H1 (cell line): ENCODE measurements around the gene RASGRP1. TPM values are rescaled to one million over a fixed set of nuclear protein-coding genes. Genes with fewer than 3 reads are reported as not detected.

Source experiments
- CTCF ChIA-PET: fragments of 300-600 bp; sonication (Branson Sonifier 250); formaldehyde crosslinking; loops from one replicate; lab custom pipeline; 2021; ENCODE audit not compliant: partially characterized antibody; lab: Charles Lee
- POLR2A ChIA-PET: fragments of 300-600 bp; sonication (Branson Sonifier 250); formaldehyde crosslinking; loops from one replicate; lab custom pipeline; 2021; ENCODE audit warnings: inconsistent platforms; ENCODE audit not compliant: partially characterized antibody; lab: Charles Lee
- DNase-seq, 2 experiments: peaks; one replicate each; pipeline versions ENCODE4 v3.0.0 to v3.0.0-alpha.2; 2010 to 2022; ENCODE audit warnings: low spot score in 2 of 2, low read depth in 1 of 2, mixed read lengths in 1 of 2
- FAIRE-seq: peaks from 2 replicates; lab custom pipeline; 2011; peaks lifted over from hg19 to GRCh38; lab: Jason Lieb, UNC
- H2AFZ ChIP-seq: 2 replicates; pipeline ENCODE4 v1.8.1; 2012; ENCODE audit warnings: low read length, inconsistent platforms
- H2AK5ac ChIP-seq: 2 replicates; pipeline ENCODE4 v1.6.1; 2013; ENCODE audit warnings: low read depth, low read length
- H2BK120ac ChIP-seq: replicated peaks from 2 replicates; pipeline ENCODE3; 2013; ENCODE audit warnings: low read depth, low read length, inconsistent platforms
- H2BK12ac ChIP-seq: 2 replicates; pipeline ENCODE4 v1.6.1; 2013; ENCODE audit warnings: low read depth, low read length
- H2BK15ac ChIP-seq: 2 replicates; pipeline ENCODE4 v1.6.1; 2013; ENCODE audit warnings: low read length
- H2BK20ac ChIP-seq: 2 replicates; pipeline ENCODE4 v1.6.1; 2013; ENCODE audit warnings: low read length
- H2BK5ac ChIP-seq: 2 replicates; pipeline ENCODE4 v1.6.1; 2013; ENCODE audit warnings: low read depth, low read length
- H3K14ac ChIP-seq: 2 replicates; pipeline ENCODE4 v1.6.1; 2013; ENCODE audit warnings: inconsistent platforms; ENCODE audit not compliant: insufficient read length
- H3K18ac ChIP-seq: 2 replicates; pipeline ENCODE4 v1.6.1; 2013; ENCODE audit warnings: low read length; ENCODE audit errors: extremely low read depth
- H3K23ac ChIP-seq: 2 replicates; pipeline ENCODE4 v1.6.1; 2013; ENCODE audit warnings: inconsistent platforms; ENCODE audit not compliant: insufficient read length
- H3K23me2 ChIP-seq: 2 replicates; pipeline ENCODE4 v1.6.1; 2013; ENCODE audit warnings: low read depth, low read length
- H3K27ac ChIP-seq: 2 replicates; pipeline ENCODE4 v1.6.1; 2011; ENCODE audit warnings: low read depth, low read length, inconsistent platforms
- H3K27me3 ChIP-seq, 4 experiments: replicated peaks in 1 of 4; 1 replicate in 1 of 4; 2 replicates in 3 of 4; pipeline versions ENCODE4 v1.6.1 to v1.8.1; 2011 to 2013; ENCODE audit warnings: low read length in 3 of 4, mild to moderate bottlenecking in 3 of 4, inconsistent platforms in 2 of 4, mixed read lengths in 2 of 4, moderate library complexity in 1 of 4; ENCODE audit not compliant: control insufficient read depth in 3 of 4, insufficient read depth in 3 of 4; ENCODE audit errors: extremely low read depth in 1 of 4
- H3K36me3 ChIP-seq, 4 experiments: 2 replicates each; pipeline versions ENCODE4 v1.6.1 to v1.8.1; 2011 to 2013; ENCODE audit warnings: mild to moderate bottlenecking in 4 of 4, low read length in 3 of 4, moderate library complexity in 2 of 4, control low read depth in 1 of 4, inconsistent platforms in 1 of 4; ENCODE audit not compliant: insufficient read depth in 4 of 4, control insufficient read depth in 2 of 4
- H3K4ac ChIP-seq: replicated peaks from 2 replicates; pipeline ENCODE3; 2013; ENCODE audit warnings: low read length, low read depth, mixed read lengths, inconsistent platforms; ENCODE audit not compliant: insufficient read length
- H3K4me1 ChIP-seq, 4 experiments: replicated peaks in 1 of 4; 1 replicate in 1 of 4; 2 replicates in 3 of 4; pipeline versions ENCODE4 v1.6.1 to v1.8.1; 2011 to 2013; ENCODE audit warnings: low read length in 3 of 4, inconsistent platforms in 2 of 4, mixed read lengths in 1 of 4; ENCODE audit not compliant: insufficient read depth in 4 of 4, control insufficient read depth in 3 of 4
- H3K4me2 ChIP-seq, 2 experiments: 2 replicates each; pipeline versions ENCODE4 v1.6.1 to v1.8.1; 2011 to 2013; ENCODE audit warnings: low read depth in 2 of 2, low read length in 2 of 2, control low read depth in 1 of 2, inconsistent platforms in 1 of 2, mild to moderate bottlenecking in 1 of 2; ENCODE audit not compliant: insufficient read depth in 1 of 2
- H3K4me3 ChIP-seq, 4 experiments: fragments of 200-600, 300-600 bp in 1 of 4; sonication (generic), shearing (Covaris generic), sonication (Bioruptor Twin) in 1 of 4; 2 replicates each; pipeline versions ENCODE4 v1.5.1 to v1.8.1; 2011 to 2016; ENCODE audit warnings: low read length in 4 of 4, low read depth in 3 of 4, control low read depth in 2 of 4, inconsistent platforms in 2 of 4, mild to moderate bottlenecking in 2 of 4, mixed read lengths in 1 of 4, moderate library complexity in 1 of 4; ENCODE audit not compliant: insufficient read depth in 2 of 4; ENCODE audit errors: extremely low read depth in 1 of 4
- H3K56ac ChIP-seq: replicated peaks from 2 replicates; pipeline ENCODE3; 2013; ENCODE audit warnings: low read depth, mild to moderate bottlenecking, mixed read lengths, low read length, inconsistent platforms; ENCODE audit not compliant: insufficient read length
- H3K79me1 ChIP-seq: 2 replicates; pipeline ENCODE4 v1.6.1; 2013; ENCODE audit warnings: low read depth, low read length, control low read depth
- H3K79me2 ChIP-seq, 2 experiments: 2 replicates each; pipeline versions ENCODE4 v1.6.1 to v1.8.1; 2012 to 2013; ENCODE audit warnings: low read length in 2 of 2, mild to moderate bottlenecking in 2 of 2, inconsistent platforms in 1 of 2; ENCODE audit not compliant: insufficient read depth in 2 of 2, control insufficient read depth in 1 of 2
- H3K9ac ChIP-seq, 4 experiments: replicated peaks in 1 of 4; 1 replicate in 1 of 4; 2 replicates in 3 of 4; pipeline versions ENCODE4 v1.6.1 to v1.8.1; 2011 to 2013; ENCODE audit warnings: low read depth in 3 of 4, low read length in 3 of 4, control low read depth in 2 of 4, mild to moderate bottlenecking in 2 of 4, moderate library complexity in 2 of 4, inconsistent platforms in 1 of 4; ENCODE audit errors: extremely low read depth in 1 of 4
- H3K9me3 ChIP-seq, 2 experiments: 2 replicates each; pipeline versions ENCODE4 v1.6.1 to v1.8.1; 2012 to 2013; ENCODE audit warnings: mild to moderate bottlenecking in 2 of 2, moderate library complexity in 2 of 2, control low read depth in 1 of 2, inconsistent platforms in 1 of 2, low read depth in 1 of 2, low read length in 1 of 2, mixed read lengths in 1 of 2; ENCODE audit not compliant: insufficient read depth in 2 of 2
- H4K20me1 ChIP-seq, 2 experiments: replicated peaks in 1 of 2; 2 replicates each; pipeline versions ENCODE3 to v1.8.1; 2011 to 2013; ENCODE audit warnings: inconsistent platforms in 2 of 2, low read length in 2 of 2, mild to moderate bottlenecking in 1 of 2; ENCODE audit not compliant: insufficient read depth in 2 of 2, control insufficient read depth in 1 of 2
- H4K5ac ChIP-seq: 2 replicates; pipeline ENCODE4 v1.6.1; 2013; ENCODE audit warnings: low read length, low read depth, mixed read lengths, inconsistent platforms; ENCODE audit not compliant: insufficient read length
- H4K8ac ChIP-seq: 2 replicates; pipeline ENCODE4 v1.8.0; 2013; ENCODE audit warnings: mild to moderate bottlenecking, moderate library complexity, low read length, inconsistent platforms; ENCODE audit not compliant: insufficient read depth; ENCODE audit errors: extremely low read depth
- H4K91ac ChIP-seq: replicated peaks from 2 replicates; pipeline ENCODE3; 2013; ENCODE audit warnings: low read length, mixed read lengths, inconsistent platforms; ENCODE audit not compliant: insufficient read length
- BACH1 ChIP-seq: IDR thresholded peaks from 2 replicates; pipeline ENCODE4 v1.6.1; 2012; ENCODE audit warnings: low read length, improper control_type of control experiment
- CBX8 ChIP-seq: fragments of 300-800, 300-1000 bp; sonication (generic); IDR thresholded peaks from 2 replicates; pipeline ENCODE4 v1.7.1; 2016; ENCODE audit warnings: low read depth, low read length, borderline replicate concordance
- EP300 ChIP-seq, 2 experiments: IDR thresholded peaks; 1 replicate in 1 of 2; 2 replicates in 1 of 2; pipeline ENCODE4 v1.6.1; 2011 to 2012; ENCODE audit warnings: low read depth in 2 of 2, low read length in 2 of 2, mild to moderate bottlenecking in 2 of 2, borderline replicate concordance in 1 of 2, inconsistent platforms in 1 of 2, moderate library complexity in 1 of 2
- JUND ChIP-seq: IDR thresholded peaks from 2 replicates; pipeline ENCODE4 v1.6.1; 2011; ENCODE audit warnings: mild to moderate bottlenecking, improper control_type of control experiment, low read length
- MAX ChIP-seq: IDR thresholded peaks from 2 replicates; pipeline ENCODE4 v1.6.1; 2012; ENCODE audit warnings: inconsistent platforms
- POLR2A ChIP-seq, 2 experiments: IDR thresholded peaks; 1 replicate in 1 of 2; 2 replicates in 1 of 2; pipeline ENCODE4 v1.6.1; 2011; ENCODE audit warnings: low read depth in 2 of 2, low read length in 2 of 2, mild to moderate bottlenecking in 2 of 2; ENCODE audit errors: control extremely low read depth in 1 of 2
- RNF2 ChIP-seq: fragments of 200-900, 300-1000 bp; sonication (generic); IDR thresholded peaks from 2 replicates; pipeline ENCODE4 v1.7.1; 2016; ENCODE audit warnings: borderline replicate concordance, low read depth, mild to moderate bottlenecking, antibody characterized with exemption, low read length; ENCODE audit not compliant: poor library complexity, severe bottlenecking; ENCODE audit errors: missing control alignments
- SAP30 ChIP-seq: fragments of 300-600 bp; sonication (generic); IDR thresholded peaks from 2 replicates; pipeline ENCODE4 v1.7.1; 2012; ENCODE audit warnings: low read length, moderate library complexity, mild to moderate bottlenecking, inconsistent platforms; ENCODE audit not compliant: insufficient read depth, insufficient replicate concordance
- SP1 ChIP-seq: IDR thresholded peaks from 2 replicates; pipeline ENCODE4 v1.6.1; 2011; ENCODE audit warnings: low read depth, low read length
- SP4 ChIP-seq: IDR thresholded peaks from 2 replicates; pipeline ENCODE4 v1.6.1; 2012; ENCODE audit warnings: low read length, inconsistent platforms
- SUZ12 ChIP-seq: fragments of 200-600 bp; sonication (generic); IDR thresholded peaks from 2 replicates; pipeline ENCODE4 v1.6.1; 2012; ENCODE audit warnings: mild to moderate bottlenecking, inconsistent platforms, low read length, moderate library complexity, mixed read lengths
- YY1 ChIP-seq: IDR thresholded peaks from 2 replicates; pipeline ENCODE4 v1.6.1; 2011; ENCODE audit warnings: low read depth, mild to moderate bottlenecking, low read length
- WGBS, 2 experiments: shearing (Covaris generic) in 1 of 2; methylation state at CpG; one replicate each; pipeline versions ENCODE4 v1.1.6 to v1.1.7; 2013 to 2015; ENCODE audit warnings: low lambda C conversion rate in 2 of 2, mixed read lengths in 2 of 2, inconsistent platforms in 1 of 2, low coverage in 1 of 2, missing lambda C conversion rate in 1 of 2; ENCODE audit not compliant: insufficient replicate concordance in 2 of 2, insufficient coverage in 1 of 2, insufficient read length in 1 of 2; ENCODE audit errors: extremely low coverage in 1 of 2, missing lambda C conversion rate in 1 of 2; 5-methylcytosine and 5-hydroxymethylcytosine counted together
- polyA plus RNA-seq, 7 experiments: library from polyadenylated mRNA; depleted of rRNA in 3 of 7; stranded (reverse) in 5 of 7; unstranded in 2 of 7; fragments of >200 nt in 5 of 7; fragments of 200-250 nt in 2 of 7; gene quantifications; 1 replicate in 5 of 7; 2 replicates in 1 of 7; 4 replicates in 1 of 7; pipeline versions ENCODE4 v1.2.1 to v1.2.3, GENCODE V29; 2011 to 2013; ENCODE audit warnings: missing spikeins in 2 of 7, mixed read lengths in 2 of 7
- total RNA-seq: library from RNA; stranded (reverse); fragmentation: NEBNext Ultra II Directional; extraction: Animal tissue kit (Norgen Biotek cat#: 25700); gene quantifications from 2 replicates; pipeline ENCODE4 v1.2.1, GENCODE V29; 2021
- TF ChIP-seq, protein P1 (sequence below): IDR thresholded peaks from 2 replicates; pipeline ENCODE4 v1.6.1; 2012; ENCODE audit warnings: low read length, inconsistent platforms

Gene RASGRP1
- total and polyA plus RNA-seq, 2 of the 8 experiments (the other 6 are each of a cell fraction or from before 2014, with no cell fraction given): 1.1 to 2.1 TPM

- H4K5ac ChIP-seq: no peak overlapping the region
- WGBS, 2 experiments: 98% methylated on average over 4 of the region's 4 CpGs; no CpG with 5 or more reads in 1 of the 2 experiments
- no peak overlapping the region for H3K9ac ChIP-seq
- H3K27ac ChIP-seq: no peak overlapping the region
- H3K23me2 ChIP-seq: no peaks in the 10 kb centered on the region
- H2AFZ ChIP-seq: no peak overlapping the region
- ChIA-PET POLR2A (interaction anchor here (1.2 to 2.2 kb wide), 2 partner anchors 9 to 12 kb away, joined by 3 to 8 read pairs; no protein-coding TSS in a partner anchor), CTCF (interaction anchor here (1.7 kb wide), 1 partner anchor 192 kb away, joined by 3 read pairs; no protein-coding TSS in a partner anchor)
- H3K4me1 ChIP-seq: no peaks in the 10 kb centered on the region
- no peaks in the 10 kb centered on the region for H4K20me1 ChIP-seq
- no peak overlapping the region for H2BK120ac ChIP-seq
- H3K4ac ChIP-seq: no peak overlapping the region
- H3K27me3 ChIP-seq: no peaks in the 10 kb centered on the region
- no peak overlapping the region for H2BK12ac ChIP-seq
- H3K9me3 ChIP-seq: no peaks in the 10 kb centered on the region
- no peak overlapping the region for H3K23ac ChIP-seq
- FAIRE-seq (no peak), DNase-seq (no peak)
- no peak overlapping the region for H2AK5ac ChIP-seq
- no peak overlapping the region for H4K8ac ChIP-seq
- H4K91ac ChIP-seq: no peak overlapping the region
- no peaks in the 10 kb centered on the region for H3K79me1 ChIP-seq
- H3K18ac ChIP-seq: no peak overlapping the region
- no peaks in the 10 kb centered on the region for H3K79me2 ChIP-seq
- no peak overlapping the region for H2BK5ac ChIP-seq
- H3K56ac ChIP-seq: no peak overlapping the region
- no peaks in the 10 kb centered on the region for H3K36me3 ChIP-seq
- H3K14ac ChIP-seq: no peak overlapping the region
- H2BK15ac ChIP-seq: no peak overlapping the region
- no peak overlapping the region for H2BK20ac ChIP-seq
- no peak overlapping the region for H3K4me2 ChIP-seq
- no peak overlapping the region for H3K4me3 ChIP-seq
- TF ChIP-seq SP4 (no peak), CBX8 (no peak), MAX (no peak), SP1 (no peak), YY1 (no peak), POLR2A (IDR thresholded peaks at IDR 0.05; ENCODE audit: control extremely low read depth in 1 of 2, low read depth in 2 of 2, low read length in 2 of 2) (no peak), SAP30 (no peak), EP300 (IDR thresholded peaks at IDR 0.05; ENCODE audit: borderline replicate concordance in 1 of 2, low read depth in 2 of 2, low read length in 2 of 2) (no peak), BACH1 (no peak), JUND (no peak), SUZ12 (no peak), RNF2 (no peak)
- TF ChIP-seq, protein P1, sequence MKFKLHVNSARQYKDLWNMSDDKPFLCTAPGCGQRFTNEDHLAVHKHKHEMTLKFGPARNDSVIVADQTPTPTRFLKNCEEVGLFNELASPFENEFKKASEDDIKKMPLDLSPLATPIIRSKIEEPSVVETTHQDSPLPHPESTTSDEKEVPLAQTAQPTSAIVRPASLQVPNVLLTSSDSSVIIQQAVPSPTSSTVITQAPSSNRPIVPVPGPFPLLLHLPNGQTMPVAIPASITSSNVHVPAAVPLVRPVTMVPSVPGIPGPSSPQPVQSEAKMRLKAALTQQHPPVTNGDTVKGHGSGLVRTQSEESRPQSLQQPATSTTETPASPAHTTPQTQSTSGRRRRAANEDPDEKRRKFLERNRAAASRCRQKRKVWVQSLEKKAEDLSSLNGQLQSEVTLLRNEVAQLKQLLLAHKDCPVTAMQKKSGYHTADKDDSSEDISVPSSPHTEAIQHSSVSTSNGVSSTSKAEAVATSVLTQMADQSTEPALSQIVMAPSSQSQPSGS: no peak
Observed at GRCh38 chr15:38509152-38509551, 55.5 kb downstream of the RASGRP1 start.
